22Rv1 (cell line): ENCODE measurements around the gene SYNGR3.

ENCODE experiments used
- ZFX ChIP-seq: fragments of 450-650 bp; IDR thresholded peaks from 2 replicates; pipeline ENCODE4 v1.6.1; 2017; ENCODE audit warnings: antibody characterized with exemption, borderline replicate concordance
- TF ChIP-seq, protein P1 (sequence below): fragments of 450-650 bp; IDR thresholded peaks from 2 replicates; pipeline ENCODE4 v1.5.1; 2017; ENCODE audit warnings: mild to moderate bottlenecking

DNA sequence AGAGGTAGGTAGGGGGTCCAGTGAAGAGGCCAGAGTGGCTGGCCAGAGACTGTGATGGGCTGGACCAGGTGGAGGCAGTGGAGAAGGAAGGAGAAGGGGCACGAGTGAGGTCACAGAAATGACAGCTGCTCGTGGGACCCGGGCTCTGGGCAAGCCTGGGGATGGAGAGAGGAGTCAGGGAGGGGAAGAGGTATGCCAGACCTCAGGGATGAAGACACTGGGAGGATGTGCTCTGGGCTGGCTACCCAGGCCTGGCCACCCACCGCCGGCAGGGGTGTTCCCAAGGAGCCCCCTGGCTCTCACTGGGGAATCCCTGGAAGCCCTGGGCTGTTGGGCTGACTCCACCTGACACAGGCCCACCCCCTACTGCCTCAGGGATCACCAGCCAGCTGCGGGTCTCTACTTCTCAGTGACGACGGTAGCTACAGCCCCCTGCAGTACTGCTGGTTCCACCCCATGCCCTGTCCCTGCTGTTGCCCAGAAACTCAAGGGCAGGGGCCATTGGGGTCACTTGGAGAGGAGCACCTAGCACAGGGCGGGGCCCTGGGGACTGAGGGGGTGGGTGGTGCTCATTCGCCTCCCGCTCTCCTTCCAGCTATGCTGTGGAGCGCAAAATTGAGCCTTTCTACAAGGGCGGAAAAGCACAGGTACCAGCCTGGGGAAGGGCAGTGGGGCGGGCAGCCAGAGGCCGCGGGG, 16.2 kb upstream of the SYNGR3 start:
- TF ChIP-seq, protein P1, sequence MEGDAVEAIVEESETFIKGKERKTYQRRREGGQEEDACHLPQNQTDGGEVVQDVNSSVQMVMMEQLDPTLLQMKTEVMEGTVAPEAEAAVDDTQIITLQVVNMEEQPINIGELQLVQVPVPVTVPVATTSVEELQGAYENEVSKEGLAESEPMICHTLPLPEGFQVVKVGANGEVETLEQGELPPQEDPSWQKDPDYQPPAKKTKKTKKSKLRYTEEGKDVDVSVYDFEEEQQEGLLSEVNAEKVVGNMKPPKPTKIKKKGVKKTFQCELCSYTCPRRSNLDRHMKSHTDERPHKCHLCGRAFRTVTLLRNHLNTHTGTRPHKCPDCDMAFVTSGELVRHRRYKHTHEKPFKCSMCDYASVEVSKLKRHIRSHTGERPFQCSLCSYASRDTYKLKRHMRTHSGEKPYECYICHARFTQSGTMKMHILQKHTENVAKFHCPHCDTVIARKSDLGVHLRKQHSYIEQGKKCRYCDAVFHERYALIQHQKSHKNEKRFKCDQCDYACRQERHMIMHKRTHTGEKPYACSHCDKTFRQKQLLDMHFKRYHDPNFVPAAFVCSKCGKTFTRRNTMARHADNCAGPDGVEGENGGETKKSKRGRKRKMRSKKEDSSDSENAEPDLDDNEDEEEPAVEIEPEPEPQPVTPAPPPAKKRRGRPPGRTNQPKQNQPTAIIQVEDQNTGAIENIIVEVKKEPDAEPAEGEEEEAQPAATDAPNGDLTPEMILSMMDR, result no peak
- TF ChIP-seq ZFX, result no peak
